H9 (cell line): ENCODE data around the gene CYB5R2. TPM values are rescaled to one million over a fixed set of nuclear protein-coding genes. Genes with fewer than 3 reads are reported as not detected.

ENCODE experiments used
- DNase-seq: peaks from one replicate; pipeline ENCODE4 v3.0.0-alpha.2; 2017
- H2AFZ ChIP-seq: one replicate; pipeline ENCODE4 v1.6.1; 2013; ENCODE audit warnings: mild to moderate bottlenecking, low read length, control low read depth, moderate library complexity
- H2AK5ac ChIP-seq: 2 replicates; pipeline ENCODE4 v1.6.1; 2013; ENCODE audit warnings: low read length, control low read depth, mixed read lengths; ENCODE audit not compliant: insufficient read length
- H2BK120ac ChIP-seq: one replicate; pipeline ENCODE4 v1.6.1; 2013; ENCODE audit warnings: low read depth, mild to moderate bottlenecking, low read length, control low read depth, inconsistent platforms; ENCODE audit not compliant: poor library complexity, severe bottlenecking
- H2BK12ac ChIP-seq: 2 replicates; pipeline ENCODE4 v1.6.1; 2013; ENCODE audit warnings: low read length, control low read depth, mixed read lengths, low read depth; ENCODE audit not compliant: insufficient read length
- H2BK15ac ChIP-seq: 2 replicates; pipeline ENCODE4 v1.6.1; 2013; ENCODE audit warnings: low read depth, low read length, control low read depth
- H2BK20ac ChIP-seq: one replicate; pipeline ENCODE4 v1.6.1; 2013; ENCODE audit warnings: low read depth, mild to moderate bottlenecking, low read length, control low read depth, inconsistent platforms; ENCODE audit not compliant: poor library complexity, severe bottlenecking
- H2BK5ac ChIP-seq: 2 replicates; pipeline ENCODE4 v1.6.1; 2013; ENCODE audit warnings: low read length, control low read depth, mixed read lengths; ENCODE audit not compliant: insufficient read length
- H3K14ac ChIP-seq: 2 replicates; pipeline ENCODE4 v1.6.1; 2013; ENCODE audit warnings: low read length, control low read depth; ENCODE audit not compliant: insufficient read depth
- H3K18ac ChIP-seq: 2 replicates; pipeline ENCODE4 v1.6.1; 2013; ENCODE audit warnings: low read depth, mild to moderate bottlenecking, mixed read lengths, low read length, control low read depth; ENCODE audit not compliant: insufficient read length
- H3K23ac ChIP-seq: 2 replicates; pipeline ENCODE4 v1.6.1; 2013; ENCODE audit warnings: low read length, control low read depth, mixed read lengths, low read depth; ENCODE audit not compliant: insufficient read length
- H3K23me2 ChIP-seq: 2 replicates; pipeline ENCODE4 v1.6.1; 2013; ENCODE audit warnings: low read depth, mild to moderate bottlenecking, mixed read lengths, low read length, control low read depth; ENCODE audit not compliant: insufficient read length, poor library complexity, severe bottlenecking
- H3K27ac ChIP-seq: 2 replicates; pipeline ENCODE4 v1.5.1; 2013; ENCODE audit warnings: low read length, control low read depth, mixed read lengths, low read depth; ENCODE audit not compliant: insufficient read length
- H3K27me3 ChIP-seq: 2 replicates; pipeline ENCODE4 v1.6.1; 2013; ENCODE audit warnings: low read length, control low read depth, inconsistent platforms; ENCODE audit not compliant: insufficient read depth
- H3K4ac ChIP-seq: 2 replicates; pipeline ENCODE4 v1.6.1; 2013; ENCODE audit warnings: low read depth, mild to moderate bottlenecking, control low read depth, inconsistent platforms, low read length, moderate library complexity
- H3K4me1 ChIP-seq: 2 replicates; pipeline ENCODE4 v1.6.1; 2013; ENCODE audit warnings: low read length, control low read depth, inconsistent platforms; ENCODE audit not compliant: insufficient read depth
- H3K4me2 ChIP-seq: 2 replicates; pipeline ENCODE4 v1.6.1; 2013; ENCODE audit warnings: low read length, control low read depth, mixed read lengths; ENCODE audit not compliant: insufficient read length, insufficient read depth
- H3K56ac ChIP-seq: 2 replicates; pipeline ENCODE4 v1.6.1; 2013; ENCODE audit warnings: low read depth, mild to moderate bottlenecking, mixed read lengths, low read length, control low read depth; ENCODE audit not compliant: insufficient read length
- H3K79me1 ChIP-seq: 2 replicates; pipeline ENCODE4 v1.6.1; 2013; ENCODE audit warnings: low read depth, mild to moderate bottlenecking, moderate library complexity, low read length, control low read depth, inconsistent platforms; ENCODE audit not compliant: insufficient read depth, poor library complexity, severe bottlenecking
- H3K79me2 ChIP-seq: 2 replicates; pipeline ENCODE4 v1.6.1; 2013; ENCODE audit warnings: low read length, control low read depth, inconsistent platforms; ENCODE audit not compliant: insufficient read depth
- H3K9ac ChIP-seq: 2 replicates; pipeline ENCODE4 v1.6.1; 2013; ENCODE audit warnings: low read length, control low read depth, mixed read lengths; ENCODE audit not compliant: insufficient read length; ENCODE audit errors: extremely low read depth
- H3K9me3 ChIP-seq: one replicate; pipeline ENCODE4 v1.6.1; 2013; ENCODE audit warnings: low read depth, low read length, inconsistent platforms; ENCODE audit not compliant: control insufficient read depth
- H3T11ph ChIP-seq: one replicate; pipeline ENCODE4 v1.6.1; 2013; ENCODE audit warnings: mild to moderate bottlenecking, low read length, control low read depth, inconsistent platforms
- H4K20me1 ChIP-seq: one replicate; pipeline ENCODE4 v1.6.1; 2013; ENCODE audit not compliant: control insufficient read depth, insufficient read length, insufficient read depth
- H4K5ac ChIP-seq: 2 replicates; pipeline ENCODE4 v1.6.1; 2013; ENCODE audit warnings: low read depth, mild to moderate bottlenecking, mixed read lengths, low read length, control low read depth; ENCODE audit not compliant: insufficient read length
- H4K8ac ChIP-seq: replicated peaks from 2 replicates; pipeline ENCODE4 v1.6.1; 2013; ENCODE audit warnings: low read length, control low read depth, mixed read lengths, low read depth; ENCODE audit not compliant: insufficient read length
- H4K91ac ChIP-seq: 2 replicates; pipeline ENCODE4 v1.6.1; 2013; ENCODE audit warnings: low read depth, mild to moderate bottlenecking, moderate library complexity, mixed read lengths, low read length, control low read depth; ENCODE audit not compliant: insufficient read length
- H3K27ac Mint-ChIP-seq, 3 experiments: 2 replicates in 2 of 3; 3 replicates in 1 of 3; pipeline ENCODE4 v1.8.0; 2020 to 2021; ENCODE audit warnings: mixed read lengths in 3 of 3, mild to moderate bottlenecking in 1 of 3, moderate library complexity in 1 of 3
- H3K27me3 Mint-ChIP-seq: 2 replicates; pipeline ENCODE4 v1.8.0; 2021; ENCODE audit warnings: low read depth, mild to moderate bottlenecking, moderate library complexity, mixed read lengths
- H3K36me3 Mint-ChIP-seq, 3 experiments: 2 replicates in 2 of 3; 3 replicates in 1 of 3; pipeline ENCODE4 v1.8.0; 2020 to 2021; ENCODE audit warnings: low read depth in 3 of 3, mixed read lengths in 3 of 3; ENCODE audit not compliant: insufficient read depth in 1 of 3
- H3K4me1 Mint-ChIP-seq, 2 experiments: 2 replicates each; pipeline ENCODE4 v1.8.0; 2020; ENCODE audit warnings: mixed read lengths in 2 of 2
- H3K4me3 Mint-ChIP-seq, 2 experiments: 2 replicates in 1 of 2; 3 replicates in 1 of 2; pipeline ENCODE4 v1.8.0; 2020 to 2021; ENCODE audit warnings: mild to moderate bottlenecking in 2 of 2, mixed read lengths in 2 of 2, moderate library complexity in 1 of 2
- H3K9me3 Mint-ChIP-seq, 2 experiments: 2 replicates in 1 of 2; 3 replicates in 1 of 2; pipeline ENCODE4 v1.8.0; 2020; ENCODE audit warnings: mild to moderate bottlenecking in 2 of 2, mixed read lengths in 2 of 2, moderate library complexity in 1 of 2
- WGBS: extraction: QIAGEN DNeasy Blood & Tissue Kit; methylation state at CpG from one replicate; pipeline ENCODE4 v1.1.7; 2013; ENCODE audit warnings: missing lambda C conversion rate, low lambda C conversion rate, mixed read lengths; ENCODE audit not compliant: insufficient read length; ENCODE audit errors: extremely low coverage; 5-methylcytosine and 5-hydroxymethylcytosine counted together
- total RNA-seq: library from RNA; stranded (reverse); gene quantifications from 2 replicates; pipeline ENCODE4 v1.2.1, GENCODE V29; 2021
- TF ChIP-seq, protein P1 (sequence below): fragments of 200-600 bp; sonication (generic); conservative IDR thresholded peaks from 3 replicates; pipeline ENCODE4 v1.8.0; 2021; ENCODE audit warnings: antibody characterized with exemption, mild to moderate bottlenecking

CYB5R2 gene
- total RNA-seq, 1 experiment from 2014 or later: 44.5 TPM

DNA sequence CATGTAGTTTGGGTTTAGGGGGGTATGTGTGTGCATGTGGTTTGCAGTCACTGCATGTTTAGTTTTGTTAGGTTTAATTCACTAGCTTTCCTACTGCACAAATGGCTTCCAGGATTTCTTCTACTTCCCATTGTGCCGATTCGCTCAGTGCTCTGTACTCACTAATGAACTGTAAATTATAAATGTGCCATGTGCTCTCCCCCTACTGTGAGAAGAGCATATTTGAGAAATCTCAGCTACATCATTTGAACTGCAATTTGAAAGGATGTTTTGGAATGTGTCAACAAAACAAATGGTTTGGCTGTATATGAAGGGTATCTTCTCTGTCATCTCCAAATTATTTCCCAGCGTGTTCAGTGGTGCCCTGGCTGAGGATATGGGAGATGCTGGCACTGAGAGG, 28.1 kb downstream of the CYB5R2 start:
- Histone ChIP-seq H4K91ac (no peak overlapping the region), H3K4me1 (no peaks in the 10 kb centered on the region), H2AFZ (no peak overlapping the region), H3K4ac (no peak overlapping the region), H2BK15ac (no peak overlapping the region), H2BK12ac (no peak overlapping the region), H4K8ac (no peak overlapping the region), H4K20me1 (no peaks in the 10 kb centered on the region), H3K79me1 (no peaks in the 10 kb centered on the region), H3T11ph (no peak overlapping the region), H3K4me2 (no peak overlapping the region), H3K27me3 (no peaks in the 10 kb centered on the region), H3K14ac (no peak overlapping the region), H3K56ac (no peak overlapping the region), H3K79me2 (no peaks in the 10 kb centered on the region), H3K23ac (no peak overlapping the region), H2AK5ac (no peak overlapping the region), H3K9ac (no peak overlapping the region), H3K23me2 (no peaks in the 10 kb centered on the region), H3K9me3 (no peaks in the 10 kb centered on the region), H4K5ac (no peak overlapping the region), H2BK120ac (no peak overlapping the region), H3K18ac (no peak overlapping the region), H2BK20ac (no peak overlapping the region), H3K27ac (no peak overlapping the region), H2BK5ac (no peak overlapping the region)
- no peak overlapping the region for H3K4me3 Mint-ChIP-seq
- no peak for DNase-seq
- 0 out of 4 replicates have a peak, but pooled peaks cover 0 to 8% of the 10 kb centered on the region in 2 experiments for H3K4me1 Mint-ChIP-seq
- H3K36me3 Mint-ChIP-seq: peaks cover 0 to 36% (median 15%) of the 10 kb centered on the region in 3 experiments; a peak in 6 of 7 replicates
- H3K9me3 Mint-ChIP-seq: no peaks in the 10 kb centered on the region
- TF ChIP-seq, protein P1, sequence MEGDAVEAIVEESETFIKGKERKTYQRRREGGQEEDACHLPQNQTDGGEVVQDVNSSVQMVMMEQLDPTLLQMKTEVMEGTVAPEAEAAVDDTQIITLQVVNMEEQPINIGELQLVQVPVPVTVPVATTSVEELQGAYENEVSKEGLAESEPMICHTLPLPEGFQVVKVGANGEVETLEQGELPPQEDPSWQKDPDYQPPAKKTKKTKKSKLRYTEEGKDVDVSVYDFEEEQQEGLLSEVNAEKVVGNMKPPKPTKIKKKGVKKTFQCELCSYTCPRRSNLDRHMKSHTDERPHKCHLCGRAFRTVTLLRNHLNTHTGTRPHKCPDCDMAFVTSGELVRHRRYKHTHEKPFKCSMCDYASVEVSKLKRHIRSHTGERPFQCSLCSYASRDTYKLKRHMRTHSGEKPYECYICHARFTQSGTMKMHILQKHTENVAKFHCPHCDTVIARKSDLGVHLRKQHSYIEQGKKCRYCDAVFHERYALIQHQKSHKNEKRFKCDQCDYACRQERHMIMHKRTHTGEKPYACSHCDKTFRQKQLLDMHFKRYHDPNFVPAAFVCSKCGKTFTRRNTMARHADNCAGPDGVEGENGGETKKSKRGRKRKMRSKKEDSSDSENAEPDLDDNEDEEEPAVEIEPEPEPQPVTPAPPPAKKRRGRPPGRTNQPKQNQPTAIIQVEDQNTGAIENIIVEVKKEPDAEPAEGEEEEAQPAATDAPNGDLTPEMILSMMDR: no peak
- peak overlapping the region in 1 of 3 experiments; percentile 87; a peak in 3 of 7 replicates for H3K27ac Mint-ChIP-seq
- WGBS: no CpG with 5 or more reads among the region's 3 CpGs
- H3K27me3 Mint-ChIP-seq: no peaks in the 10 kb centered on the region
